ENCODE results near the gene NISCH.

NISCH gene

DNA sequence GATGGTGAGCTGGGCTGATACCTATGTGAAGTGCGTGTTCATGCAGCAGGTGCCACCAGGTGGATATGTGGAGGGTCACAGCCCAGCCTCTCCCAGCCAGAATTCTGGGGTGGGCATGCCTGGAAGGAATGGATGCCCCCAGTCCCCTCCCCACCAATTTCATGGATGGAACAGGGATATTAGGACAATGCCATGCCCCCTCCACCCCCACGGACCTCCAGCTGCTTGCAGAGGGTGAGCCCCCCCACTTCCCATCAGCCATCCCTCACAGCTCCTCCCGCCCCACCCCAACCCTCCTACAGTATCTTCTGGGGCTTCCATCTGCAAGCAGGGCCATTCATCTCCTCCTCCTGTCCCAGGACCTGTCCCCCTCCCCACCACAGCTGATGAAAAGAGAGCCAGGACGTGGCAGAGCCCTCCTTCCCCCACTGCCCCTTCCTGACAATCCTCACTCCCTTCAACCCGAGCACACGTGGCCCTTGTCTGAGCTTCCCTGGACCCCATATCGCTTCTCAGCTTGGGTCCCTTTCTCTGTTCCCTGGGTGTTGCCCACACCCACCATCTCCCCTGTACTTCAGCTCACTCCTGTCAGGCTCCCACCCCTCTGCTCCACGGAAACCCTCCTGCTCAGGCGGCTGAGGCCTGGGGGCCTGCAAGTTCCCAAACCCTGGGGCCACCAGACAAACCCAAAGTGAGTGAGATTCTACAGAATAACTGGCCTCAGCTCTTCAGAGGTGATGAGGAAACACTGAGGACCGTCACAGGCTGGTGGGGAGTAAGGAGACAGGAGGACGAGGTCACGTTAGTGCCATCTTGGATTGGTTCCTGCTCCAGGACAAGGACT lies 7.7 kb upstream of the NISCH start:
- DNase-seq (ENCODE audit: low spot score): no peak

DNA sequence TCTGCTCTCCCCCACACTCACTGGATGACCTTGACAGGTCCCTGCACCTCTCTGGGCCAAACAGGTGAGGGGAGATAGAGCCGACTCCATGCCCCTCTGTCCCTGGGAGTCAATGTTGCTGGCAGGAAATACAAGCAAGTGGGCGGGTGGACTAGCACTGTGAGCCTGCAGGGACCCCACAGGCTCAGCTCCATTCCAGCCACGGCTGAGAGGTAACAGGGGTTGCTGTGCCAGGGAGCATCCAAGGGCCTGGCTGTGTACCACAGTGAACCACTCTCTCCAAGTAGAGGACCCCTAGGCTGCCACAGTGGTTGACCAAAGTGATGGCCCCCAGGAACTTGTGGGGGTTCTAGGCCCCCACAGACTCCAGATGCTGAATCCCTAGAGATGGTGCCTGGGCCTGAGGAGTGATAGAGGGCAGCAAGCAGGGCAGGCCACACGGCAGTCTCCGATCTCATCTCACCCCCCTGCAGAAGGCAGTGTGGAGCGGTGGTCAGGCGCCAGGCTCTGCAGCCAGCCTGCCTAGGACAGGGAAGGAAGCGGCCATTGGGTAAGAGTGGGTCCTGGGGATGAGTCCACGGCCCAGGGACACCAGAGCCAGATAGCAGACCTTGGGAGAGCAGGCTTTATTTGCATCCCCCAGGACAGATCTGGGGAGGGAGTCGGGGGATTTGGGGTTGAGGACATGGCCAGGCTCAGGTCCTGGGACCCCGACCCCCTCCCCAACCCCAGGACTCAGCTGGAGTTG lies 4.7 kb upstream of the NISCH start:
- DNase-seq (ENCODE audit: low spot score): no peak

DNA sequence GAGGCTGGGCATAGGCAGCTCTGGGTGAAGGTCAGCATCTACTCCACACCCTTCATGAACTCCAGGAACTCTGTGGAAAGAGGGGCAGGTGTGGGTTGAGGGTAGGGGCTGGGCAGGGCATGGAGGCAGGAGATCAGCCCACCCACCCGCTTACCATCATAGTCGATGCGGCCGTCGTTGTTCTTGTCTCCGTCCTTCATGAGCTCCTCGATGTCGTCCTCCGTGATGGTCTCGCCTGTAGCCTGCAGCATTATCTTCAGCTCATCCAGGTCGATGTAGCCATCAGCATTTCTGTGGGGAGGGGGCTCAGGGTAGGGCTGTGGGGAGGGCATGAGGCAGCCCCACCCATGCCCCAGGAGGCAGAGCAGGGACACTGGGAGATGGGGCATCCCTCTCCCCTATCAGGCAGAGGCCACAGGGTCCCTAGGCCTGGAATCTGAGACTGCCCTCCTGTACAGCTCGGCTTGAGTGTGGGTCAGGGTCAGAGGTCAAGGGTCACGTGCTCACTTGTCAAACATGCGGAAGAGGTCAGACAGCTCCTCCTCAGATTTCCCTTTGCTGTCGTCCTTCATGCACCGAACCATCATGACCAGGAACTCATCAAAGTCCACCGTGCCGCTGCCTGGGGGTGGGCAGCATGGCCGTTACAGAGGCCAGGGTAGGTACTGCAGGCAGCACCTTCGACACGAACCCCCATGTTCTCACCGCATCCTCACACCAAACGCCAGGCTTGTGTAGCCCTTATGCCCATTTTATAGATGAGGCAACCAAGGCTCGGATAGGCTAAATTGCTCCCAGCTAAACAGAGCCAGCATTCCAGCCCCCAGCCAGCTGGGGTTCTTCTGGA lies 3.9 kb upstream of the NISCH start:
- DNase-seq (ENCODE audit: low spot score): no peak

DNA sequence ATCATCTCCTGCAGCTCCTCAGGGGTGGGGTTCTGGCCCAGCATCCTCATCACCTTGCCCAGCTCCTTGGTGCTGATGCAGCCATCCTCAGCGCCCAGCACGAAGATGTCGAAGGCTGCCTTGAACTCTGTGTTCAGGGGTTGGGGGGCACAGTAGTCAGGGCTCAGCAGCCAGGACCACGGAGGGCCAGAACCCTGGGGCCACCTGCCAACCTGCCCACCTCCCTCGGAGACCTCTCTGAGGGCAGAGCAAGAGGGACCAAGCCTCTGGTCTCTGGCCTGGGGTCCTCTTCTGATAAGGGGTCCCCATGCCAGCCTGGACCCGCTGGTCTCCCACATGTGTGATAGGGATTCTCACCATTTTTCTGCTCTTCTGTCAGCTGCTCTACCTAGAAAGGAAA lies 3.3 kb upstream of the NISCH start:
- DNase-seq (ENCODE audit: low spot score): no peak

DNA sequence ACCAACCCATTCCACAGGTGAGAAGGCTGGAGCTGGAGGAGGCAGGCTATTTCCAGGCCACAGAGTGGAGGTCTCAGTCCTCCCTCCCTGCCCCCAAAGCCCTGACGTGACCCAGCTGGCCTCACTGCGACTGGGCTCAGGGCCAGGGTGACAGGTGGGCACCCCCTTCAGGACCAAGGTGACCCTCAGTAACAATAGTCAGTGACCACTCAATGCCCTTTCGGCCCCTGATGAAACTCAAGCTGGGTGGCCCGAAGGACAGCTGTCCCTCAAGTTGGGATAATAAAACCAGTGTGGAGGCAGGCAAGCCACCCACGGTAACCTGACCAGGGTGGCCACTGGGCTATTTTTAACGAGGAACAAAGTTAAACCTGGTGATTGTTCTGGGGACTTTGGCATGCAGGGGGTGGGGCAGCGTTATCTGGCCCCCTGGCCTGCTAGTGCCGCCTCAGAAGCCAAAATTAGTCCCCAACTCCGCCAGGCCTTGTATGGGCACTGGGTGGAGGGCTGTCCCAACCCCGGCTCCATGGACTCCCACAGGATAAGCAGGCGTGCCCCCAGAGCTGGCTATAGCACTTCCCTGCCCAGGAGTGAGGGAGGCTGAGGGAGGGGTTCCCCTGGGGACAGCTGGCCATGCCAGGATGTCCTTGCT lies 2.7 kb upstream of the NISCH start:
- DNase-seq (ENCODE audit: low spot score): no peak

DNA sequence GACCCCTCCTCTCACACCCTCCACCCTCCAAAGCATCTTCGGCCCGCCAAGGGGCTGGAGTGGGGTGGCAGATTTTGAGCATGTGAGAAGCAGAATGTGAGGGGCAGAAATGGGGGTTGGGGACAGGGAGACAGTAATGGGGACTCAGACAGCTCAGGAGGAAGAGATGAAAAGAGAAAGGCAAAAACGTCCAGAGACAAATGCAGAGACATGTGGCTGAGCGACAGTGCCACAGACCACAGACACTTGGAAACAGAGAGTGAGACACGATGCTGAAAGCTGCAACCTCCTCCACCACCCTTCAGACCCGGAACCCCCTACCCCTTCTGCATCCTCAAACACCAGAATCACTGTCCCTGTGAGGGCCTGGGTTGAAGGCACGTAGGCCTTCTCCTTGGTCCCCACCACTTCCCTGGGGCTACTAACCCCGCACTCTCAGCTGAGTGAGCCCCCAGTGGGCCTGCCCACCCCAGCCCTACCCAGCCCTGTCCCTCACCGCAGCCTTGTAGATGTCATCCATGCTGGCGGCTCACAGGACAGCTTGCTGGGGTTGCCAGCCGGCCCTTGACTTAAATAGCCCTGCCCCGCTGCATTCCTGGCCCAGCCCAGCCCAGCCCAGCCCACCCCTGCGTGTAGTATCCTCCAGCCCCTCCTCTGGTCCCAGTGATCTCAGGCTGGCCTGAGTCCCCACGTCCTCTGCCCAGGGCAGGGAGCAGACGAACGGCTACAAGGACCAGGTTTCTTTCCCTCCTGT lies 1.7 kb upstream of the NISCH start, which contains the start of gene TNNC1:
Gene TNNC1 (minus strand): TSS at position 546 of the 754 bp plus-strand sequence. CDS start 26 bp downstream, at position 520.
- DNase-seq (ENCODE audit: low spot score): no peak

DNA sequence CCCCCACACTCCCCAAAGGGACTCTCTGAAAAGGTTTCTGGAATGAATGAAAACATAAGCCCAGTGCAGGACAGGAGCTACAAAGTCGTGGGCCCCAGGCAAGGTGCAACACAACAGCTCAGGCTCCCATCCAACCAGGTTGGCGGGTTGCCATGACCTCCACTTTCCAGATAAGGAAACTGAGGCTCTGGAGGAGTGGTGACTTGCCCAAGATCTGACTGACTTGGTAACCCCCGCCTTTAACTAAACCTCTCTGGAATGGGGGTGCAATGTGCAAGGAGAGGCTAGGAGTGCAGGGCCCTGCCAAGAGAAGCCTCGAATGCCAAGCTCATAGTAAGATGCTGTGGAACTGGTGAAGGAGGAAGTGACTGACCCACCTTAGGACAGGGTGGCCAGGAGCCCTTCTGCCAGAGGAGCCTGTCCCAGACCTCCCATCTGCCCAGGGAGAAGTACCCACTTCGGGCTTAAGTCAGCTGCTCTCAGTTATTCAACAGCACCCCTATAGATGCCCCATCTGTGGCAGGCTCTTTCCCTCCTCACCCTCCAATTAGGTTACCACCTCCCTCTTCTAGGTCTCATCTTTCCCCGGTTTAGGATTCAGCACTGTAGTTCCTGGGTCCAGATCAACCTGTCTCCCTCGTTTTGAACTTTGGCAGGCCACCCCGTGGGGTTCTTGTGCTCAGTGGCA lies 1.0 kb upstream of the NISCH start:
- no peak for DNase-seq (ENCODE audit: low spot score)

DNA sequence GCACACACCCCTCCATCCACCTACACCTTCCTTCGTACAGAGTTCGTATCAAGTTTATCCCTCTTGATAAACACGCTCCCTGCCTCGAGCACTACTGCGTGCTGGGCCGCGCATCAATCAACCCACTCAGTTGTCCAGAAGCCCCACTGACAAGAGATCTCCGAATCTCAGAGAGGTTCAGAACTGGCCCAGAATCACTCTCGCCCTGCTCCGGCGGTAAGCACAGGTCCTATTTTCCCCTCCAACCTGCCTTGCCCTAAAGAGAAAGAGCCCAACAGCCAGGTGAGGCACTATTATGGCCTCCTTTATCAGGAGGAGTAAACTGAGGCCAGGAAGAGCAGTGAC lies 494 bp upstream of the NISCH start:
- no peak for DNase-seq (ENCODE audit: low spot score)

DNA sequence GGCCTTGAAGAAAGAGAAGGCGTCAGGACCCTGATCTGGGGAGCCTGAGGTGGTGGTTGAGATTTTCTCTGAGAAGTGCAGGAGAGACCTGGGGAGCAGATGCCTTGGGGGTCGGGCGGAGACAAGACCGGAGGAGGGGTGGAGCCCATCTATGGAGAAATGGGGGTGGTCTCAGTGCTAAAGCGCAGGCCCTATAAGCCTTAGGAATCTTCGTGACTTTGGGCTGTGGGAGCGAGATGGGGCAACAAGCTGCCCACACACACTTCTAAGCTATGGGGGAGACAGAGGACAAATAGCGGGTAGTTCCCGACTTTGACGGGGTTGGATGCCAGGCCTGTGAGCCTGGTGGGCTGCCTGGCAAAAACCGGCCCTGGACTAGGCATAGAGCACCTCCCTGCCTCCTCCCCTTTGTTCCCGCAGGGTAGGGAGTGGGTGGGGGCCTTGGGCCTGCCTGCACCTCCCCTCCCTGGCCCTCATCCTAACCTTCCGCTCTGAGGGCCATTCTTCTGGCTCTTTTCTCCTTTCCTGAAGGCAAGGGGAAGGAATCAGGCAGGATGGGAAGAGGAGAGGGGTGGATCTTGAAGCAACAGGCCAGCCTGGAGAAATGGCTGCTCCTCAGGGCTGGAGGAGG lies 880 bp downstream of the NISCH start:
- DNase-seq (ENCODE audit: low spot score): no peak

DNA sequence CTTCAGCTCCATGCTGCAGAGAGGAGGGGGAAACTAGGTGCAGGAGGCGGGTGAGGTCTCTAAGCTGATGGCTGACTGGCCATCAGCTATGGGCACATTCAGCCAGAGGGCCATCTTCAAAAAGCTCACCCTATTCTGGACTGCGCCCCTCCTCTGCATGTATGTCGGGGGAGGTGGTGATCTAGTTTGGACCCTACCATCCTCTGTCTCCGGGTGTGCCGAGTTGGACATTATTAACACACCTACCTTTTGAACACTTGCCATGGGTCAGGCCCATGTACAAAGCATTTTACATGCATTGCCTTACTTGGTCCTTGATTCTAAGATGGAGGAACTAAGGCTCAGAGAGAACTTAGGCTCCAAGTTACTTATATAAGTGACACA lies 1.4 kb downstream of the NISCH start:
- no peak for DNase-seq (ENCODE audit: low spot score)

DNA sequence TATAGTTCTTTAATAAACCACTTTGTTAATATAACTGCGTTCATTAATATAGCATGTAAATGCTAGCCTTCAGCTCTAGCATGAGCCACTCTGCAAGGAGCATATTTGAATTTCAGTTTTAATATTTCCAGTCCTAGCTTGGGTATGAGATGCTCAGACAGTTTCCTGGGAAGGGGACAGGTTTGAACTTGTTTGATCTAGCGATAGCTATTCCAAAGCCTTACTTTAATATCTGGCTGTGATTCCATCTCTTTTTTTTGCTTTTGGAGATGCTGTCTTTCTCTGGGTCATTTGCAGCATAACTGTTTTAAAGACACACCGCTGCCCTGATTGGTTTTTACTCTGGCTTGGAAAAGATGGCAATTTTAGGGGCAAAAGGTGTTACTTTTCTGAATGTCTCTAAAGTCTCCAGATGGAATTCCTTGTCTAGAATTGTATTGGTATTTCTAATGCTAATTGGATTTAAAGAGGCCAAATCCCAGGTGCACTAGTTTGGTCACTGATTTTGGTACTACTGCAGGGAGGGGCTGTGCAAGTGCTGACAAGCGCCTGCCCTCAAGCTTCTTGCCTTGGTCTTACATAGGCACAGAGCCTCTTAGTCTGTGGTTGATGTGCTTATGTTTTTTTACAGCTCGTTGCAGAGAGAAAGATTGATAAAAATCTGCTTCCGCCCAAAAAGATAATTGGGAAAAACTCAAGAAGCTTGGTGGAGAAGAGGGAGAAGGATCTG lies 2.8 kb downstream of the NISCH start:
- no peak for DNase-seq (ENCODE audit: low spot score)

DNA sequence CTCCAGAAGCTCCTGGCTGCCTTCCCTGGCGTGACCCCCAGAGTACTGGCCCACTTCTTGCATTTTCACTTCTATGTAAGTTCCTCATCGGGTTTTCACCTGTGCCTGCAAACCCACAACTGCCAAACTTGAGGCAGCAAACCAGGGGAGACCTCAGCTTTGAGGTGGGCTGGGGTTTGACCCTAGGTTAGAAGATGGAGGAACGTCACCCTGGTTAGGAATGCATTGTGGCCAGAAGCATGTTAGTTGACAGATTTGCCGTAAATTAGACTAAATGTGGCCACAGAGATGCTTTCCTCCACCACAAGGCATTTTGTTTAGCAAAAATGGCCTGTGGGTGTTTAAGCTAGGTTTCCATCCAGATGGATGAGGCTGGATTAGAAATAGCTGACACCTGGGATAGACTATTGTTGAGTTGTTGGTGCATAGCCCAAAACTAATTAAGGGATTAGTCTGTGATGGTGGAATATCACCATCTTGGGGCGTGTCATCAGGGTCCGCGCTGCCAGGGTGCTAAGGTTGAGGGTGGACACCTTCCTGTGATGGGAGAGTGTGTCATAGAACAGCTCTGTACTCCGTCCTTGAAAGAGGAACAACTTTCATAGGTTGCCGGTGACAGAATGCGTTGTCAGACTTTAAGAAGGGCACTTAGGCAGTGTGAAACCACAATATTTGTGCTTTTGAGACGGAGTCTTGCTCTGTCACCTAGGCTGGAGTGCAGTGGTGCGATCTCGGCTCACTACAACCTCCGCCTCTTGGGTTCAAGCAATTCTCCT lies 3.6 kb downstream of the NISCH start:
- DNase-seq (ENCODE audit: low spot score): no peak

DNA sequence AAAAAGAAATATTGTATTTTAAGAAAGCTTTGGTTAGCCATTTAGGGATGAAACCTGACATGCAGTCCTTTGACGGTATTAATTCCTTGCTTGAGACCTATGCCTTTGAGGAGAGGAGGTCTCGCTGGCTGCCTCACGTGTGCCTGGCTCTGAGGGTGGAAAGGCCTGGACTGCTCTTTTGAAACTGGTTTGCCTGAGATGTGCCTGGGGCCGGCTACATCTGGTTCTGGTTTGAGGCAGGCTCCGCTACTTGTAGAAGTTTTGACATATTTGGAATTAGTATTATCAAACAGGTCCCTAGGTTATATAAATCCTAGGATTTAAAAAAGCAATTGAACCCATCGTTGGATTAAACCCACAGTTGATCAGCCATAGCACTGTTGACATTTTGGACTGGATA lies 6.5 kb downstream of the NISCH start:
- no peak for DNase-seq (ENCODE audit: low spot score)

DNA sequence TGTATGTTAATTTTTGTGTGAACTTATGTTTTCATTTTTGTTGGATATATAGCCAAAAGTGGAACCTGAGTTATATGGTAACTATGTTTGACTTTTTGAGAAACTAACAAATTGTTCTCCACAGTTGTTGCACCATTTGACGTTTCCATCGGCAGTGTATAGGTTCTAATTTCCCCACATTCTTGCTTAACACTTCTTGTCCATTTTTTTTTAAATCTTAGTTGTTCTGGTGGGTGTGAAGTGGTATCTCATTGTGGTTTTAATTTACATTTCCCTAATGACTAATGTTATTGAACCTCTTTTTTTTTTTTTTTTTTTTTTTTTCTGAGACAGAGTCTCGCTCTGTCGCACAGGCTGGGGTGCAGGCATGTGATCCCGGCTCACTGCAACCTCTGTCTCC lies 8.0 kb downstream of the NISCH start:
- DNase-seq (ENCODE audit: low spot score): no peak

DNA sequence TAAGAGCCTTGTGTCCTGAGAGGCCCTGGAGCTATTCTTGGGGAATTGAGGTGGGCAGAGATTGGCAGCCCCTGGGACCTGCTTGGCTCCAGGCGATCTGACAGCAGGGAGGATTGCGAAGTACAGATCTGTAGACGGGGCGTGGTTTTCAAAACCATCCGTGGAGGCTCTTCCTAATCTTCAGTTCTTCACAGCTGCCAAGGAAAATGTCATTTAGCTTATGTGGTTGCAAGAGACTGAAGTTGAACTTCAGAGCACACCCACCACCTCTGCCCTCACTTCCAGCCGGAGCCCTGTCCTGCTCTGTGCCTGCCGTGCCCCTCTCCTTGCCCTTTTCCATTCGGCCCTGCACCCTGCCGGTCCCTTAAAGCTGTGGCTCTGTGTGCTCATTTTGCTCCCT lies 12.9 kb downstream of the NISCH start:
- no peak for DNase-seq (ENCODE audit: low spot score)

DNA sequence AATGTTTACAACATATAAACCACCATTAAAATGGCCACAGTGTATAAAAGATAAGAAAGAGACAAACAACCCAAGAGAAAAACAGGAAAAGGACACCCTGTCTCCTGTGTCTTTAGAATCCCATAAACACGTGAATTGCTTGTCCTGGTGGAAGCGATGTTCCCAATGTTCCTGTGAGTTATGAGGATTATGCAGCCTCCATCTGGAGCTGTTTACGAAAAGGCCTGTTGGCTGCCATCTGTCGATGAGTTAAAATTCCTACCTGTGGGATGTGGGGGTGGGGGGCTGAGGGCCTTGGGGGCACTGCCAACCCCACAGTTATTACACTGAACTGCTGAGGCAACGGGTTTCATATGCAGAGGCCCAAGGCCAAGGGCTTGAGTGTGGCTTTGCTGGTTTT lies 13.6 kb downstream of the NISCH start:
- no peak for DNase-seq (ENCODE audit: low spot score)

DNA sequence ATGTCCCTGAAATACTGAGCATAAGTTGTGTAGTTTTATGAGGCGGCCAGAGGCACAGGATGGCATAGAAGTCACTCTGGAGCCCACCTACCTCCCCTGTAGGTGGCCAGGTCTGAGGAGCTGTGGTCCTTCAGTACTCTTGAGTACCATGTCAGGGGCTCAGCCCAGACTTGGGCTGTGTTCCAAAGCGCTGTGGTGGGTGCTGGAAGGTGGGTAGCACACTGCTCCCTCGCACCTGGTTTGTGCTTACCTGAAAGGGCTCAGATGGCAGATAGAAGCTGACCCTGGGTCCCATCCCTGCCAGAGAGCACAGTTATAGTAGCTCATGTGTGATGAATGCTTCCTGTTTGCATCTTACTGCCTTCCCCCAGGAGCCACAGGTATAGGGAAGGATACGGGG lies 15.5 kb downstream of the NISCH start:
- DNase-seq (ENCODE audit: low spot score): no peak

DNA sequence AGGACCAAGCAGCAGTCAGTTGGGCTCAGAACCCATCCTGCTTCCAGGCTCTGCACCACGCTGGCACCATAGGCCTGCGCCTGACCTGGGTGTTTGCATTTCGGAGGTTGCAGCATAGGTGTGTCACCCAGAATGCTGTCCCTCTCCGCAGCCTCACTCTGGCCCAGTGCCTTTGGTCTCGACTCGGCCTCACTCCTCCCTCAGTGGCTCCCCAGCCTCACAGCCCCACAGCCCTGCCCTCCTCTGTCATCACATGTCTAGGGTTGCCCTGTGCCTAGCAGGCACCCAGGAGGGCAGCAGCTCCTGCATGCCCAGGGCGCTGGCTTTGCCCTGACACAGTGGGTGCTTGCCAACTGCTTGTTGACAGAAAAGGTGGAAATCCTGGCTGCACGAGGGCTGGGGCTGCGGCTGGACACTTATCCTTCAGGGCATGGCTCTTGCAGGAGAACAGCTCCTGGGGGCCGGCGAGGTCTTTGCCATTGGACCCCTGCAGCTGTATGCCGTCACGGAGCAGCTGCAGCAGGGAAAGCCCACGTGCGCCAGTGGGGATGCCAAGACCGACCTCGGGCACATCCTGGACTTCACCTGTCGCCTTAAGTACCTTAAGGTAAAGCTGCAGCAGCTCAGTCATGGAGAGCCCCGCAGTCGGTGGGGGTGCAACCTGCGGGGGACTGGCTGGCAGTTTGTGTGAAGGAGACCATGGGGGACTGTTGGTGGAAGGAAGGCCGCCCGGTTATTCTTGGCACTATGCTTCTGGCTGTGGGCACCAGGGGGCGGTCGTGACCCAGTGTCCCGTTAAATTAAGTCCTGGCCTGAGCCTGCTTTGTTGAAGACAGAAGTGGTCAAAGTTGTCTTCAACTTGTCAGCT lies 16.2 kb downstream of the NISCH start:
- DNase-seq (ENCODE audit: low spot score): no peak
